IgD-negative memory B cell (primary cell): ENCODE measurements around the gene BUB1B. TPM values are rescaled to one million over a fixed set of nuclear protein-coding genes. Genes with fewer than 3 reads are reported as not detected.

Source experiments
- H3K27ac Mint-ChIP-seq, 3 donors: one replicate each; pipeline ENCODE4 v1.8.0; 2020 to 2022; ENCODE audit warnings: mild to moderate bottlenecking in 3 of 3, mixed read lengths in 3 of 3, moderate library complexity in 1 of 3
- H3K27me3 Mint-ChIP-seq: one replicate; pipeline ENCODE4 v1.8.0; 2021; ENCODE audit warnings: mixed read lengths
- H3K36me3 Mint-ChIP-seq: one replicate; pipeline ENCODE4 v1.8.0; 2020; ENCODE audit warnings: mild to moderate bottlenecking, mixed read lengths
- H3K4me1 Mint-ChIP-seq, 3 donors: one replicate each; pipeline ENCODE4 v1.8.0; 2020 to 2022; ENCODE audit warnings: mixed read lengths in 3 of 3, mild to moderate bottlenecking in 1 of 3
- H3K4me3 Mint-ChIP-seq, 4 donors: one replicate each; pipeline ENCODE4 v1.8.0; 2020 to 2022; ENCODE audit warnings: mild to moderate bottlenecking in 4 of 4, mixed read lengths in 4 of 4, moderate library complexity in 3 of 4
- H3K9me3 Mint-ChIP-seq, 3 donors: one replicate each; pipeline ENCODE4 v1.8.0; 2020 to 2021; ENCODE audit warnings: mixed read lengths in 3 of 3, mild to moderate bottlenecking in 1 of 3
- polyA plus RNA-seq: library from polyadenylated mRNA; unstranded; fragments of 300-500 nt; fragmentation: Illumina TruSeq; gene quantifications from one replicate; pipeline ENCODE4 v1.2.3, GENCODE V29; 2021

BUB1B gene
- polyA plus RNA-seq, 1 donor from 2014 or later, result 0.55 TPM

GRCh38 chr15:40198355-40199085 lies 37.7 kb downstream of the BUB1B start:
- H3K27me3 Mint-ChIP-seq, result no peaks in the 10 kb centered on the region
- H3K9me3 Mint-ChIP-seq, result no peaks in the 10 kb centered on the region
- peak overlapping the region in 1 of 4 donors; percentile 6 for H3K4me3 Mint-ChIP-seq
- H3K36me3 Mint-ChIP-seq, result no peaks in the 10 kb centered on the region
- H3K4me1 Mint-ChIP-seq, result peaks cover 6 to 9% (median 8%) of the 10 kb centered on the region in 3 donors
- no peak overlapping the region for H3K27ac Mint-ChIP-seq

GRCh38 chr15:40204100-40204499 lies 43.2 kb downstream of the BUB1B start:
- H3K4me3 Mint-ChIP-seq, result no peak overlapping the region
- H3K36me3 Mint-ChIP-seq, result no peaks in the 10 kb centered on the region
- H3K9me3 Mint-ChIP-seq, result no peaks in the 10 kb centered on the region
- no peaks in the 10 kb centered on the region for H3K27me3 Mint-ChIP-seq
- H3K27ac Mint-ChIP-seq, result no peak overlapping the region
- no peaks in the 10 kb centered on the region for H3K4me1 Mint-ChIP-seq

- Mint-ChIP-seq H3K4me1 (no peaks in the 10 kb centered on the region), H3K36me3 (no peaks in the 10 kb centered on the region), H3K4me3 (peak overlapping the region in 1 of 4 donors; percentile 66), H3K27ac (no peak overlapping the region), H3K27me3 (no peaks in the 10 kb centered on the region), H3K9me3 (no peaks in the 10 kb centered on the region)
Measured at GRCh38 chr15:40217166-40217824, 56.4 kb downstream of the BUB1B start.

DNA sequence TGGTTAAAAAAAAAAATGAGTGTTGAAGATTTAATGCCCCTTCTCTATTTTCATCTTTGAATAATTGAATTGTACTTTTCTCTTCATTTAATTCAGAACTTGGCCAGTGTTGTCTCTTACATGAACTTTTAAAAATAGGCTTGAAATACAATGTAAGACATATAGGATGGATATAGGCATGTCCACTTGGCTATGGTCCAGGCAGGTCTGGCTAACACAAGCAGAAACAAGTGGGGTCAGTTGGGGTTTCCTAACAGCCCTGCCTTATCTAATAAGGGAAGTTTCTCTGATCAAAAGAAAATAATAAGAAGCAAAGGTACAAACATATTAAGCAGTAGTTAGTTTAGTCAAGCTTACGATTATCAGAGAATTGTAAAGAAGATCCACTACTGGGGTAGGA lies 58.9 kb downstream of the BUB1B start:
- no peaks in the 10 kb centered on the region for H3K27me3 Mint-ChIP-seq
- no peak overlapping the region for H3K27ac Mint-ChIP-seq
- H3K4me3 Mint-ChIP-seq, result no peak overlapping the region
- no peaks in the 10 kb centered on the region for H3K4me1 Mint-ChIP-seq
- H3K9me3 Mint-ChIP-seq, result no peaks in the 10 kb centered on the region
- no peaks in the 10 kb centered on the region for H3K36me3 Mint-ChIP-seq

- no peaks in the 10 kb centered on the region for H3K27me3 Mint-ChIP-seq
- H3K9me3 Mint-ChIP-seq, result no peaks in the 10 kb centered on the region
- no peak overlapping the region for H3K27ac Mint-ChIP-seq
- H3K4me3 Mint-ChIP-seq, result no peak overlapping the region
- H3K36me3 Mint-ChIP-seq, result no peaks in the 10 kb centered on the region
- no peaks in the 10 kb centered on the region for H3K4me1 Mint-ChIP-seq
Measured at GRCh38 chr15:40222131-40222530, 61.3 kb downstream of the BUB1B start.

- Mint-ChIP-seq H3K4me1 (no peaks in the 10 kb centered on the region), H3K9me3 (no peaks in the 10 kb centered on the region), H3K36me3 (no peaks in the 10 kb centered on the region), H3K27me3 (no peaks in the 10 kb centered on the region), H3K4me3 (no peak overlapping the region), H3K27ac (no peak overlapping the region)
Measured at GRCh38 chr15:40226736-40227135, 65.9 kb downstream of the BUB1B start.

DNA sequence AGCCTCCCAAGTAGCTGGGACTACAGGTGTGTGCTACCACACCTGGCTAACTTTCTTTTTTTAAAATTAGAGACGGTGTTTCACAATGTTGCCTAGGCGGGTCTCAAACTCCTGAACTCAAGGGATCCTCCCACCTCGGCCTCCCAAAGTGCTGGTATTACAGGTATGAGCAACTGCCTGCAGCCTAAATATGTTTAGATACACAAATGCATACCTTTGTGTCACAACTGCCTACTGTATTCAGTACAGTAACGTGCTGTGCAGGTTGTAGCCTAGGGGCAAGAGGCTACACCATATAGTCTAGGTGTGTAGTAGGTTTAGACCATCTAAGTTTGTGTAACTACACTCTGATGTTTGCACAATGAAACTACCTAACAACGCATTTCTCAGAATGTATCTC lies 68.4 kb downstream of the BUB1B start:
- Mint-ChIP-seq H3K4me3 (no peak overlapping the region), H3K9me3 (no peaks in the 10 kb centered on the region), H3K27ac (no peak overlapping the region), H3K27me3 (no peaks in the 10 kb centered on the region), H3K36me3 (no peaks in the 10 kb centered on the region), H3K4me1 (no peaks in the 10 kb centered on the region)

GRCh38 chr15:40229956-40230355 lies 69.1 kb downstream of the BUB1B start:
- peaks cover 1 to 5% (median 4%) of the 10 kb centered on the region in 3 donors for H3K4me1 Mint-ChIP-seq
- no peaks in the 10 kb centered on the region for H3K9me3 Mint-ChIP-seq
- no peak overlapping the region for H3K4me3 Mint-ChIP-seq
- no peak overlapping the region for H3K27ac Mint-ChIP-seq
- no peaks in the 10 kb centered on the region for H3K36me3 Mint-ChIP-seq
- H3K27me3 Mint-ChIP-seq, result no peaks in the 10 kb centered on the region

DNA sequence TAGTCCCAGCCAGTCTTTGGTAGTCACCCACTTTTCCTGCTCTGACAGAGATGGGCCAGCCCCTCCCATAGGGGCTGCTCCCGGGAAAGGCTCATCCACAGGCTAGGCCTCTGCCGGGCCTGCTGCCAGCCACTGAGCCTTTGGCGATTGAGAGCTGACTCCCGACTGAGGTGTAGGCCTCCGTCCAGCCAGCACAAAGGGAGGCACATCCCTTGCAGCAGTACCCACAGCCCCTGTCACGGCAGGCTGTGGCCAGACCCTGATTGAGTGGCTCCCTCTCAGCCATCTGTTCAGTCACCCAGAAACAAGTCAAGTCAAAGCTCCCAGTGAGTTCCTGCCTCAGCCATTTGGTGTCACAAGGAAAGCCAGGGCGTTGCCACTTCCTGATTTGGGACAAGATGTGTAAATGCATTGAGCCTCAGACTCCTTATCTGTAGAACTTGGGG lies 71.8 kb downstream of the BUB1B start:
- no peaks in the 10 kb centered on the region for H3K9me3 Mint-ChIP-seq
- H3K27me3 Mint-ChIP-seq, result no peaks in the 10 kb centered on the region
- no peaks in the 10 kb centered on the region for H3K36me3 Mint-ChIP-seq
- no peak overlapping the region for H3K4me3 Mint-ChIP-seq
- H3K4me1 Mint-ChIP-seq, result peaks cover 7 to 15% (median 12%) of the 10 kb centered on the region in 3 donors
- H3K27ac Mint-ChIP-seq, result no peak overlapping the region

- H3K9me3 Mint-ChIP-seq, result no peaks in the 10 kb centered on the region
- H3K4me1 Mint-ChIP-seq, result peaks cover 13 to 19% (median 17%) of the 10 kb centered on the region in 3 donors
- peaks cover 2% of the 10 kb centered on the region for H3K27me3 Mint-ChIP-seq
- no peak overlapping the region for H3K4me3 Mint-ChIP-seq
- no peaks in the 10 kb centered on the region for H3K36me3 Mint-ChIP-seq
- H3K27ac Mint-ChIP-seq, result no peak overlapping the region
Measured at GRCh38 chr15:40233727-40234577, 73.1 kb downstream of the BUB1B start.

- Mint-ChIP-seq H3K4me3 (peak overlapping the region in 3 of 4 donors; percentile 5 to 80 (median 57)), H3K4me1 (peaks cover 13 to 22% (median 21%) of the 10 kb centered on the region in 3 donors), H3K27ac (peak overlapping the region in 2 of 3 donors; percentile 5 to 74), H3K9me3 (no peaks in the 10 kb centered on the region), H3K36me3 (no peaks in the 10 kb centered on the region), H3K27me3 (peaks cover 7% of the 10 kb centered on the region)
Measured at GRCh38 chr15:40234783-40235182, 73.9 kb downstream of the BUB1B start.

- peaks cover 8% of the 10 kb centered on the region for H3K27me3 Mint-ChIP-seq
Measured at GRCh38 chr15:40235201-40235885, 74.5 kb downstream of the BUB1B start.

DNA sequence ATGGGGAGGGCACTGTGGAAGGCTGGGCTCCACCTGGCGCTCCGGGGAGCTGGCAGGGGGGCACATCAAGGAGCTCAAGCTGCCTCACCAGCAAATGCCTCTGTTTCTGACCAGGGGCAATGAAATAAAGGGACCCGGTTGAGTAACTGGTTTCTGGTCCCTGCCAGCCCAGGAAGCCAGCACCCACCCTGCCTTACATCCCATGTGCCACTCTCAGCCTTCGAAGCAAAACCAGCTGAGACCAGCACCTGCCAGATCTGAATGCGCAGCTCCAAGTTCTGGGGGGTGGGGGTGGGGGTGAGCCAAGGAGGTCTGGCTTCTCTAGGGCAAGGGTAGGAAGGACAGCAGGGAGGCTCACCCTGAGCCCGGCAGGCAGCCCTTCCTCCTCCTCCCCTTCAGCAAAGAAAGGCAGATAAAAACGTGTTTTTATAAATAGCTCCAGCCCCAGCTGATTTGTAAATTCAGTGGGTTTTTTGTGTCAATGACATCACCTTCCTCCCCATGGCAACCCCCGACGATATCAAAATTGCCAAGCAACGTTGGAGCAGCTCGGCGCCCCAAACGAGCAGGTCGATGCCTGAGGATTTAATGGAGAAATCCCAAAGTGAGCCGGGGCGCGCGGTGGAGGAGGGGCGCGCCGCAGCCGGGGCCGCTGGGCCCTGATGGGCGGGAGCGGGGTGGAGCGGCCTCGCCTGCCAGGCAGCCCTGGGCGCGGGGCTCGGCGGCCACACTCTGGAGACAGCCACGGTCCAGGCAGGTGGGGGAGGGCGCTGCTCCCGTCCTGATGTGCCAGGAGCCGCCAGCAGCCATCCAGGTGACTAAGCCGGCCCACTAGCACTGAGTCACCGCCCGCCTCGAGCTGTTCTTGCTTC lies 77.9 kb downstream of the BUB1B start, which contains the start of gene PAK6:
PAK6 (plus strand) TSS at position 532 of the 872 bp plus-strand sequence. CDS start 25,723 bp downstream, outside the sequence.
- Mint-ChIP-seq H3K27ac (peak within 1 kb of the TSS in 1 of 3 donors; percentile 48), H3K4me3 (peak within 1 kb of the TSS; percentile 41 to 92 (median 78)), H3K27me3 (peaks cover 8% of the 10 kb centered on the region)

More at GRCh38 chr15:40235201-40235885, 74.5 kb downstream of the BUB1B start:
- Mint-ChIP-seq H3K9me3 (no peaks in the 10 kb centered on the region), H3K27ac (peak overlapping the region in 2 of 3 donors; percentile 5 to 74), H3K36me3 (no peaks in the 10 kb centered on the region), H3K4me1 (peaks cover 13 to 22% (median 21%) of the 10 kb centered on the region in 3 donors), H3K4me3 (peak overlapping the region in 3 of 4 donors; percentile 5 to 80 (median 57))

GRCh38 chr15:40239404-40239692 lies 78.5 kb downstream of the BUB1B start:
- H3K4me3 Mint-ChIP-seq, result peak overlapping the region; percentile 20 to 69 (median 46)
- H3K27ac Mint-ChIP-seq, result no peak overlapping the region
- H3K27me3 Mint-ChIP-seq, result peaks cover 8% of the 10 kb centered on the region

More for the DNA sequence above, 77.9 kb downstream of the BUB1B start, which contains the start of gene PAK6:
- H3K9me3 Mint-ChIP-seq, result no peaks in the 10 kb centered on the region
- peaks cover 13 to 22% (median 21%) of the 10 kb centered on the region in 3 donors for H3K4me1 Mint-ChIP-seq
- no peaks in the 10 kb centered on the region for H3K36me3 Mint-ChIP-seq

More at GRCh38 chr15:40239404-40239692, 78.5 kb downstream of the BUB1B start:
- Mint-ChIP-seq H3K36me3 (no peaks in the 10 kb centered on the region), H3K4me1 (peaks cover 13 to 22% (median 21%) of the 10 kb centered on the region in 3 donors), H3K9me3 (no peaks in the 10 kb centered on the region)
